Measurements from ENCODE around the gene PTPRN2. TPM values are rescaled to one million over a fixed set of nuclear protein-coding genes. Genes with fewer than 3 reads are reported as not detected.

PTPRN2 gene
- total RNA-seq, 1 experiment from 2014 or later = not detected

DNA sequence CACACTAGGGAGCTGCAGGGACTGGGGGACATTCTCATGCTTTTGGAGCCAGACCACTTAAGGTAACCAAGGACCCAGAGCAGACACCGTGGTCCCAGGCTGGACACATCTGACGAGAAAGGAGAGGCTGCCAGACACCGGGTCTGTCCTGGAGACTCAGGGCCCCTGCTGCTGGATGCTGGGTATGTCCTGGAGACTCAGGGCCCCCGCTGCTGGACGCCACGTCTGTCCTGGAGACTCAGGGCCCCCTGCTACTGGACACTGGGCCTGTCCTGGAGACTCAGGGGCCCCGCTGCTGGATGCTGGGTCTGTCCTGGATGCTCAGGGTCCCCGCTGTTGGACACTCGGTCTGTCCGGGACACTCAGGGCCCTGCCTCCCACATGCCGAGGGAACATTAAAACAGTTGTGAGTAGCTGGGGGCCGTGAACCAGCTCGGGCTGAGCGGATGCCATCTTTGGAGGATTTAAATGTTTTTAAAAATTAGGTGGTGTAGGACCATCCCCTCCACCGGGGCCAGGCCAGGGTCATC lies 1001.1 kb downstream of the PTPRN2 start:
- TF ChIP-seq, protein P1, sequence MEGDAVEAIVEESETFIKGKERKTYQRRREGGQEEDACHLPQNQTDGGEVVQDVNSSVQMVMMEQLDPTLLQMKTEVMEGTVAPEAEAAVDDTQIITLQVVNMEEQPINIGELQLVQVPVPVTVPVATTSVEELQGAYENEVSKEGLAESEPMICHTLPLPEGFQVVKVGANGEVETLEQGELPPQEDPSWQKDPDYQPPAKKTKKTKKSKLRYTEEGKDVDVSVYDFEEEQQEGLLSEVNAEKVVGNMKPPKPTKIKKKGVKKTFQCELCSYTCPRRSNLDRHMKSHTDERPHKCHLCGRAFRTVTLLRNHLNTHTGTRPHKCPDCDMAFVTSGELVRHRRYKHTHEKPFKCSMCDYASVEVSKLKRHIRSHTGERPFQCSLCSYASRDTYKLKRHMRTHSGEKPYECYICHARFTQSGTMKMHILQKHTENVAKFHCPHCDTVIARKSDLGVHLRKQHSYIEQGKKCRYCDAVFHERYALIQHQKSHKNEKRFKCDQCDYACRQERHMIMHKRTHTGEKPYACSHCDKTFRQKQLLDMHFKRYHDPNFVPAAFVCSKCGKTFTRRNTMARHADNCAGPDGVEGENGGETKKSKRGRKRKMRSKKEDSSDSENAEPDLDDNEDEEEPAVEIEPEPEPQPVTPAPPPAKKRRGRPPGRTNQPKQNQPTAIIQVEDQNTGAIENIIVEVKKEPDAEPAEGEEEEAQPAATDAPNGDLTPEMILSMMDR (conservative IDR thresholded peaks at IDR 0.05) = no peak
- H3K27me3 ChIP-seq (ENCODE audit: insufficient read depth, low read depth) = peaks cover 100% of the 10 kb centered on the region
- CTCF ChIA-PET = no interaction called here
- H2AFZ ChIP-seq = no peak overlapping the region
- H3K9me3 ChIP-seq (ENCODE audit: insufficient read depth, low read depth) = no peaks in the 10 kb centered on the region
- peaks cover 4% of the 10 kb centered on the region; the same call in 1 of the 2 replicates for H4K20me1 ChIP-seq (ENCODE audit: insufficient read depth)
- H3K79me2 ChIP-seq (ENCODE audit: low read depth) = no peaks in the 10 kb centered on the region
- no peak overlapping the region for H3K4me2 ChIP-seq
- H3F3A ChIP-seq (ENCODE audit: insufficient read depth, low read depth) = no peaks in the 10 kb centered on the region
- POLR2A ChIA-PET (ENCODE audit: unreplicated experiment) = no interaction called here
- no peaks in the 10 kb centered on the region for H3K9me2 ChIP-seq (ENCODE audit: insufficient read depth)
- no peaks in the 10 kb centered on the region for H3K36me3 ChIP-seq (ENCODE audit: low read depth)
- intact Hi-C loops (cut with micrococcal nuclease; ENCODE audit: unreplicated experiment) = no loop called here
- BruUV-seq (replicated peaks) = no TSS peak
- no peak overlapping the region for H3K4me3 ChIP-seq
- H3K4me1 ChIP-seq (replicated peaks; ENCODE audit: insufficient read depth) = no peaks in the 10 kb centered on the region
- DNase-seq = no peak
- H3K27ac ChIP-seq = no peak overlapping the region

DNA sequence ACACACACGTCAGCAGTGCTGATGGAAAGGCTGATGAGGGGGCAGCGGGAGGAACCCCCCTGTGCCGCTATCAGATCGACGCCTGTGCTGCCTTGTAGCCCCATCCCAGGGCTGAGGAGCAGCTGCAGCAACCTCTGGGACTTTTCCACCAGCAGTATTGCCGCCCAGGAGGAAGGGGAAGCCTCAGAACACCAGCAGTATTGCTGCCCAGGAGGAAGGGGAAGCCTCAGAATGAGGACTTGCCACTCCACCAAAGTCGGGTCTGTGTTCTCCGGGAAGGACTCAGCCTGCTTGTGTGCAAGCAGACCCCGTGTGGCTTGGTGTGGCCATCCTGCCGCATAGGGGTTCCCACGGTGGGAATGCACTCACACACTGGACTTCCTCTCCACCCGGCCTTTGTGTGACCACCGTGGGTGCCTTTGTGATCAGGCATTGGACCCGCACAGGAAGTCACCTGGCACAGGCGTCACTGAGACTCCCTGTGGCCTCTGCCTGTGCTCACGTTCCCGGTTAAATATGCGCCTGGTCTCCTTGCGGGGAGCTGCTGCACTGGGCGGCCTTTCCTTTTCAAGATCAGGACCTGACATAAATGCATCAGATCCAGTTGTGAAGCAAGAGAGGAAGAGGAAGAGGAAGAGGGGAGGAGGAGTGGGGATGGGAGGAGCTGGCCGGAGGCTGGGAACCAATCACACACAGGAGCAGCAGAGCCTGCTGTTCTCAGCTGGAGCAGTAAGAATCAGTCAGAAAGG lies 1002.3 kb downstream of the PTPRN2 start:
- H2AFZ ChIP-seq = no peak overlapping the region
- intact Hi-C loops (cut with micrococcal nuclease; ENCODE audit: unreplicated experiment) = no loop called here
- BruUV-seq (replicated peaks) = no TSS peak
- H3K36me3 ChIP-seq (ENCODE audit: low read depth) = no peaks in the 10 kb centered on the region
- no peaks in the 10 kb centered on the region for H3K79me2 ChIP-seq (ENCODE audit: low read depth)
- TF ChIP-seq EZH2 (IDR thresholded peaks at IDR 0.05; ENCODE audit: low read depth) = no peak; the same call in 1 of the 2 replicates
- TF ChIP-seq, protein P1 (conservative IDR thresholded peaks at IDR 0.05) = no peak
- ChIA-PET POLR2A (ENCODE audit: unreplicated experiment) (no interaction called here), CTCF (no interaction called here)
- H3K9me2 ChIP-seq (ENCODE audit: insufficient read depth) = no peaks in the 10 kb centered on the region
- H3F3A ChIP-seq (ENCODE audit: insufficient read depth, low read depth) = no peaks in the 10 kb centered on the region
- H3K9me3 ChIP-seq (ENCODE audit: insufficient read depth, low read depth) = no peaks in the 10 kb centered on the region
- H3K4me3 ChIP-seq = no peak overlapping the region
- no peak for DNase-seq
- no peak overlapping the region for H3K4me2 ChIP-seq
- peaks cover 95% of the 10 kb centered on the region for H3K27me3 ChIP-seq (ENCODE audit: insufficient read depth, low read depth)
- H3K27ac ChIP-seq = no peak overlapping the region
- H4K20me1 ChIP-seq (ENCODE audit: insufficient read depth) = peaks cover 4% of the 10 kb centered on the region; the same call in 1 of the 2 replicates
- no peaks in the 10 kb centered on the region for H3K4me1 ChIP-seq (replicated peaks; ENCODE audit: insufficient read depth)

DNA sequence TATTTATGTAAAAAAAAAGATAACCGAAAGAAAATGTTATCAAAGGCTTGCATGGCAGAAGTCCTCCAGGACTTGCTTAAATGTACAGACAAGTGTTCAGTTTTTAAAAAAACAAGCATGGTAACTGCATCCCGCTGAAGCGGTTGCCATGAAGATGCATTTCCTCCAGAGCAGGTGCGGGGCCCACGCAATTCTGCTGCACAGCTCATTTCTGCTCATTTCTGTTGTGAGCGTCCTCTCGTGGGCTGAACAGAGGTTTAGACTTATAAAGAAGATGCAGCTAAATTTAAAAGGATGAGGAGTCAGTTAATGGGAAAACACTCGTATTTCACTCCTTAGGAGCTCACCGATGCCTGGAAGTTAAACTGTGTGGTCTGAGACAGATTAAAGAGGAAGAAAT lies 1003.2 kb downstream of the PTPRN2 start:
- H3K9me2 ChIP-seq (ENCODE audit: insufficient read depth) = no peaks in the 10 kb centered on the region
- peaks cover 95% of the 10 kb centered on the region for H3K27me3 ChIP-seq (ENCODE audit: insufficient read depth, low read depth)
- TF ChIP-seq EZH2 (IDR thresholded peaks at IDR 0.05; ENCODE audit: low read depth) = peak; percentile 71; the same call in 1 of the 2 replicates
- TF ChIP-seq, protein P1 (conservative IDR thresholded peaks at IDR 0.05) = no peak
- DNase-seq = no peak
- ChIA-PET CTCF (no interaction called here), POLR2A (ENCODE audit: unreplicated experiment) (no interaction called here)
- no peak overlapping the region for H3K4me3 ChIP-seq
- H3K27ac ChIP-seq = no peak overlapping the region
- H3K4me1 ChIP-seq (replicated peaks; ENCODE audit: insufficient read depth) = no peaks in the 10 kb centered on the region
- H2AFZ ChIP-seq = no peak overlapping the region
- H3F3A ChIP-seq (ENCODE audit: insufficient read depth, low read depth) = no peaks in the 10 kb centered on the region
- H3K36me3 ChIP-seq (ENCODE audit: low read depth) = no peaks in the 10 kb centered on the region
- H3K79me2 ChIP-seq (ENCODE audit: low read depth) = no peaks in the 10 kb centered on the region
- no peaks in the 10 kb centered on the region for H3K9me3 ChIP-seq (ENCODE audit: insufficient read depth, low read depth)
- no peak overlapping the region for H3K4me2 ChIP-seq
- intact Hi-C loops (cut with micrococcal nuclease; ENCODE audit: unreplicated experiment) = no loop called here
- peaks cover 4% of the 10 kb centered on the region; the same call in 1 of the 2 replicates for H4K20me1 ChIP-seq (ENCODE audit: insufficient read depth)
- no TSS peak for BruUV-seq (replicated peaks)

Data from PC-9 (cell line).